OCI-LY1 (cell line): ENCODE results near the gene DEF6.

Source experiments
- H2AFZ ChIP-seq: fragments of 200-600 bp; sonication (generic), shearing (Covaris generic); 2 replicates; pipeline ENCODE4 v1.6.0; 2014; ENCODE audit warnings: antibody characterized with exemption, mild to moderate bottlenecking, low read length
- H3F3A ChIP-seq: fragments of 200-600 bp; sonication (generic), shearing (Covaris generic); 2 replicates; pipeline ENCODE4 v1.6.0; 2014; ENCODE audit warnings: mild to moderate bottlenecking, antibody characterized with exemption, low read length, moderate library complexity; ENCODE audit not compliant: insufficient read depth
- H3K27ac ChIP-seq: fragments of 200-600 bp; sonication (generic); 2 replicates; pipeline ENCODE4 v1.5.1; 2014; ENCODE audit warnings: low read length, mixed run types, mild to moderate bottlenecking, low read depth; ENCODE audit not compliant: poor library complexity, severe bottlenecking
- H3K27me3 ChIP-seq: fragments of 200-600 bp; sonication (generic); 2 replicates; pipeline ENCODE4 v1.6.0; 2014; ENCODE audit warnings: antibody characterized with exemption, mild to moderate bottlenecking, low read length, moderate library complexity; ENCODE audit not compliant: insufficient read depth
- H3K36me3 ChIP-seq: fragments of 200-600 bp; sonication (generic); 2 replicates; pipeline ENCODE4 v1.6.1; 2014; ENCODE audit warnings: mild to moderate bottlenecking, antibody characterized with exemption, low read length, moderate library complexity, mixed read lengths; ENCODE audit not compliant: insufficient read depth
- H3K4me1 ChIP-seq: fragments of 200-600 bp; sonication (generic); 2 replicates; pipeline ENCODE4 v1.5.1; 2014; ENCODE audit warnings: mild to moderate bottlenecking, low read length, moderate library complexity; ENCODE audit not compliant: insufficient read depth, severe bottlenecking
- H3K4me2 ChIP-seq: fragments of 200-600 bp; sonication (generic), shearing (Covaris generic); 2 replicates; pipeline ENCODE4 v1.6.1; 2014; ENCODE audit warnings: low read length
- H3K4me3 ChIP-seq: fragments of 200-600 bp; sonication (generic); 2 replicates; pipeline ENCODE4 v1.5.1; 2014; ENCODE audit warnings: low read length, low read depth, mild to moderate bottlenecking, mixed read lengths; ENCODE audit not compliant: poor library complexity, severe bottlenecking
- H3K79me2 ChIP-seq: fragments of 200-600 bp; shearing (Covaris generic); 2 replicates; pipeline ENCODE4 v1.6.1; 2016; ENCODE audit warnings: mixed run types, low read length, mixed read lengths; ENCODE audit not compliant: insufficient read depth
- H3K9ac ChIP-seq: fragments of 200-600 bp; sonication (generic), shearing (Covaris generic); 2 replicates; pipeline ENCODE4 v1.6.1; 2014; ENCODE audit warnings: mild to moderate bottlenecking, low read length, mixed read lengths
- H3K9me2 ChIP-seq: fragments of 200-600 bp; sonication (generic), shearing (Covaris generic); 2 replicates; pipeline ENCODE4 v1.6.1; 2014; ENCODE audit warnings: low read depth, mild to moderate bottlenecking, low read length, mixed read lengths
- H3K9me3 ChIP-seq: fragments of 200-600 bp; shearing (Covaris generic); 2 replicates; pipeline ENCODE4 v1.6.1; 2014; ENCODE audit warnings: low read length, mixed read lengths
- H4K20me1 ChIP-seq: fragments of 200-600 bp; sonication (generic), shearing (Covaris generic); 2 replicates; pipeline ENCODE4 v1.6.0; 2016; ENCODE audit warnings: mild to moderate bottlenecking, low read length; ENCODE audit not compliant: insufficient read depth
- CTCF ChIP-seq: fragments of 200-600 bp; sonication (generic), shearing (Covaris generic); IDR thresholded peaks from 2 replicates; pipeline ENCODE4 v1.5.1; 2017; ENCODE audit warnings: mild to moderate bottlenecking, antibody characterized with exemption, low read length, moderate library complexity, mixed read lengths
- EZH2 ChIP-seq: fragments of 200-600 bp; sonication (generic), shearing (Covaris generic); IDR thresholded peaks from 2 replicates; pipeline ENCODE4 v1.8.0; 2017; ENCODE audit warnings: borderline replicate concordance, mixed run types, mild to moderate bottlenecking, antibody characterized with exemption, low read length, moderate library complexity, mixed read lengths

The DEF6 gene

DNA sequence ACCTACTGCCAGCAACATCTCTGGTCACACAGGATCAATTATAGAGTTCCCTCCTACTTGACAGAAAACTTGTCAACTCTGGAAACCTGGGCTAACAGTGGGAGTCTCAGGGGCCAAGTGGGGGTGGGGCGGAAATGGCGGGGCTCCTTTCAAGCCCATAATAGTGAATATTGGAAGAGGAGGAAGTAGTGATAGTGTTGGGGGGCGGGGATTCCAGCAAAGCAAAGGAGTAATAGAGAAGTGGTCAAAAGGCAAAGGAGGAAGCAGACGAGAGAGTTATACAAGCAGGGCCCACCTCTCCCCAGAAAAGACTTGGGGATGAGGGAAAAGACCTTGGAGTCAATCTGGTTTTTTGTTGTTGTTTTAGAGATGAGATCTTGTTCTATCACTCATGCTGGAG, 2.1 kb downstream of the DEF6 start:
- Histone ChIP-seq H3K4me2 (peak overlapping the region; percentile 78), H3K36me3 (peaks cover 10% of the 10 kb centered on the region; the same call in 1 of the 2 replicates), H3K79me2 (no peaks in the 10 kb centered on the region), H3K4me1 (peaks cover 54% of the 10 kb centered on the region), H4K20me1 (no peaks in the 10 kb centered on the region), H3K9ac (peak overlapping the region; percentile 79), H3F3A (no peaks in the 10 kb centered on the region), H3K9me3 (no peaks in the 10 kb centered on the region), H3K27ac (peak overlapping the region; percentile 74), H2AFZ (no peak overlapping the region), H3K4me3 (peak overlapping the region; percentile 69), H3K9me2 (no peaks in the 10 kb centered on the region), H3K27me3 (no peaks in the 10 kb centered on the region)
- TF ChIP-seq CTCF (no peak), EZH2 (no peak)

GRCh38 chr6:35300848-35301247, 3.2 kb downstream of the DEF6 start:
- Histone ChIP-seq H3K9ac (no peak overlapping the region), H3F3A (no peaks in the 10 kb centered on the region), H3K4me1 (peaks cover 54% of the 10 kb centered on the region), H2AFZ (no peak overlapping the region), H3K36me3 (no peaks in the 10 kb centered on the region; the same call in 1 of the 2 replicates), H3K79me2 (no peaks in the 10 kb centered on the region), H3K4me2 (no peak overlapping the region), H3K27me3 (no peaks in the 10 kb centered on the region), H3K9me3 (no peaks in the 10 kb centered on the region), H3K4me3 (no peak overlapping the region), H3K9me2 (no peaks in the 10 kb centered on the region), H3K27ac (peak overlapping the region; percentile 74), H4K20me1 (no peaks in the 10 kb centered on the region)
- TF ChIP-seq EZH2, result no peak
- no peak for TF ChIP-seq CTCF

DNA sequence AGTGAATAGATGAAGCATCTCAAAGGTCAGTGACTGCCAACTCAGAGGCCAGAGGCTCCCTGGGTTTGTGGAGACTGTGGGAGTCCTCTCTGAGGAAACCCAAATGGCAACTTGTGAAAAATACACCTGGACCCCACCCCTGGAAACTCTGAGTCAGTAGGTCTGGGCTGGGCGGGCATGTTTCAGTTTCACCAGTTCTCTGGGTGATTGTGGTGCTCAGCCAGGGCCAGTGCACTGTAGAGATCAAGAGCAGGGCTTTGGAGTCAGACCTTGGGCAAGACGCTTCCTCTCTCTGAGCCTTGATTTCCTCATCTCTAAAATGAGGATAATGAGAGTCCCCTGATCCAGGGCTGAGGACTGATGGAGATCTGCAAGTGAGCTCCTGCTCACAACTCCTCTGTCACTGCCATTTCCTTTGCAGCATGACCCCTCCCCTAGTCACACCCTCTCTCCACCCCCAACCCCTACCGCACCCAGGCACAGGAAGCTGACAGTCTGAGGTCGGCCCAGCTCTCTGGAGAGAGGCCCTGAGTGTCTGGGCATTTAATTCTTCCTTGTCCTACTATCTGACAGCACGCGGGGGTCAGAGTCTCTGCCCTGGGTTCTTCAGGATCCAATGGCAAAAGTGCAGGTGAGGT, 5.1 kb downstream of the DEF6 start:
- no peaks in the 10 kb centered on the region for H3K9me3 ChIP-seq
- no peaks in the 10 kb centered on the region for H3K36me3 ChIP-seq
- H3K4me2 ChIP-seq, result peak overlapping the region; percentile 72
- H3K4me1 ChIP-seq, result peaks cover 49% of the 10 kb centered on the region
- H3K4me3 ChIP-seq, result peak overlapping the region; percentile 52
- H3F3A ChIP-seq, result no peaks in the 10 kb centered on the region
- H3K79me2 ChIP-seq, result no peaks in the 10 kb centered on the region
- H3K9ac ChIP-seq, result peak overlapping the region; percentile 59
- H2AFZ ChIP-seq, result no peak overlapping the region
- H3K27ac ChIP-seq, result peak overlapping the region; percentile 76
- no peaks in the 10 kb centered on the region for H4K20me1 ChIP-seq
- no peaks in the 10 kb centered on the region for H3K9me2 ChIP-seq
- TF ChIP-seq EZH2 (no peak), CTCF (no peak)
- no peaks in the 10 kb centered on the region for H3K27me3 ChIP-seq
